IPS DF 19.7 (cell line): ENCODE results near the gene NXF2B.
"Not testable (repeated sequence)": the region's sequence is repeated elsewhere in the genome, so short reads cannot be mapped to it uniquely, and the experiment has no call there.

Source experiments
- DNase-seq: peaks from one replicate; pipeline ENCODE4 v3.0.0-alpha.2; 2013; ENCODE audit warnings: low read depth, low spot score

Gene NXF2B

GRCh38 chrX:102439908-102440307 is at the start of gene NXF2B:
NXF2B (minus strand) TSS chrX:102440008; CDS start chrX:102380036, 59,972 bp downstream.
- DNase-seq: not testable (repeated sequence)

GRCh38 chrX:102478765-102479164 is 39.0 kb upstream of the NXF2B start:
- DNase-seq: not testable (repeated sequence)

- not testable (repeated sequence) for DNase-seq
These were observed 32.0 kb upstream of the NXF2B start, which contains the start of gene TCP11X2 for GRCh38 chrX:102471762-102472220. TCP11X2 (minus strand) TSS chrX:102471812.

GRCh38 chrX:102470215-102470614 is 30.4 kb upstream of the NXF2B start:
- not testable (repeated sequence) for DNase-seq

GRCh38 chrX:102458615-102459014 is 18.8 kb upstream of the NXF2B start:
- not testable (repeated sequence) for DNase-seq

GRCh38 chrX:102414493-102414892 is 25.3 kb downstream of the NXF2B start:
- DNase-seq: not testable (repeated sequence)

GRCh38 chrX:102345916-102346315 is 93.9 kb downstream of the NXF2B start:
- DNase-seq: no peak

- no peak for DNase-seq
These were observed 97.9 kb downstream of the NXF2B start for GRCh38 chrX:102341867-102342266.

GRCh38 chrX:102339312-102340298 is 100.2 kb downstream of the NXF2B start:
- no peak for DNase-seq

- no peak for DNase-seq
These were observed 101.6 kb downstream of the NXF2B start for GRCh38 chrX:102338162-102338561.
